ENCODE data around the gene OOSP2.

The OOSP2 gene

DNA sequence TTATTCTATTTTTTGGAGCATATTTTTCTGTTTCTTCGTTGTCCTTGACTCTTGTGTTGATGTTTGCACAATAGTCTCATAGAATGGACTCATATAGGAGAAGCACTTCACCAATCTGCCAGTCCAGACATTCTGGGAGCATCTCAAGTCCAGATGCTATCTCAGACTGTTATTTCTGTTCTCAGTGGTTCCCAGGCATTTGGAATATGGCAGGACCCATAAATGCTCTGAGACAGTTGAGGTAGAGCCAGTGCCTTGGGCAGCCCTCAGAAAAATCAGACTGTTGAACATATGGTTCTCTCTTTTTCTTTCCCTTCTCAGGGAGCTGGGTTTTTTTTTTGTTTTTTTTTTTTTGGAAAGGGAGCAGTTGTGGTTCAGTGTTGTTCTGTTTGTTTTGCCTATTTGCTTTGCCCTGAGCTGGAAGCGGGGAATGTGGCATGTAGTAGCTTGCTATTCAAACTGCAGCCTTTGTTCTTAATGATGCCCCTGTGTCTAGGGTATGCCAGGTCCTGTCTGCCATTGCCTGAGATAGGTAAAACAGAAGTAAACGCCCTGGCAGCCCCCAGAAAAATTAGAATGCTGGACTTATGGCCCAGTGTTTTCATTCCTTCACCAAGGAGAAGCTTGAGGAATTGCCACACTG, 44.5 kb downstream of the OOSP2 start:
- no peak for DNase-seq

DNA sequence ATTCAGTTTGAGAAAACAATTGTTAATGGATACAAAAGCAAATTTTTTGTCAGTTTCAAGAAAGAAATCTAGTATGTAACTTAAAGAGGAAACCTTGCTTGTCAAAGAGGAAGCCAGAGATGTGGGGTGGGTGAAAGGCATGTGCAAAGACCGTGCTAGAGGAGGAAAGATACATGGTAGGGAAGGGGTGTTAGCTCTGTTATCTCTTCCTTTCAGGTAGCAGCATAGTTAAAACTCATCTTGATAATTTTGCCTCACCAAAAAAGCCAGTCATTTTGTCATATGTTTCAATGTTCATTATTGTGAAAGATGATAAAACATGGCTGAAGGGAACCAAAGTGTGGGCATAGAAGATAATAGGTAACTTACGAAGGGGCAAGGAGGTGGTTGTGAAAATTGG, 45.7 kb downstream of the OOSP2 start:
- DNase-seq = no peak

DNA sequence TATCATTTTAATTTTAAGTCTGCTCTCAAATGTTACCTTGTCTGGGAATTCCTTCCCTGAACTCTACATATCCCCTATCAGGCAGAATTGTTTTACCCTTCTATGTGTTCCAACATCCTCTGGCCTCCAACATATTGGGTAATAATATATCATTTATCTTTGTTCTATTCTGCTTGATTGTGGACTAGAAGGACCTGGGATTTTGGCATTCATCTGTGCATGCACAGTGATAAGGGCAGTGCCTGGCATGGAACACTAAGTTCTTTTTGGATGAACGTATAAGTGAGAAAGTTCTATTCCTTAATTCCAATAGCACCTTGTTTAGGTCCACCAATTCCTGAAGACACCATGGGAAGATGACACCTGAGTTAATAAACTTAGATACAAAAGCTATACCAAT, 47.0 kb downstream of the OOSP2 start:
- no peak for DNase-seq

DNA sequence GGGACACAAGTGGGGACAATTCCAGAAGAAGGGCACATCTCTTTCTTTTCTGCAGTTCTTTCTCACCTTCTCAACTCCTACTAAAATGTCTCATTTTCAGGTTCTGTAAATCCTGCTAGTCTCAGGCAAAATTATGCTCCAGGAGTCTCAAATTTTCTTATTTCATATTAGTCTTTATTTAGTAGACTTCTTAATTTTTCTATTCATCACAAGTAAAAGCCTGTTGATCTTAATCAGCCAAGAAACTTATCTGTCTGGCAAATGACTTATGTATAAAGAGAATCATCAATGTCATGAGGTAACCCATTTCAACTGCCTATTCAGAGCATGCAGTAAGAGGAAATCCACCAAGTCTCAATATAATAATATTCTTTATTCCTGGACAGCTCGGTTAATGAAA, 48.2 kb downstream of the OOSP2 start, which contains the start of gene MS4A2:
Gene MS4A2 (plus strand): TSS at position 301 of the 400 bp plus-strand sequence. CDS start 102 bp downstream, outside the sequence.
- no peak for DNase-seq

DNA sequence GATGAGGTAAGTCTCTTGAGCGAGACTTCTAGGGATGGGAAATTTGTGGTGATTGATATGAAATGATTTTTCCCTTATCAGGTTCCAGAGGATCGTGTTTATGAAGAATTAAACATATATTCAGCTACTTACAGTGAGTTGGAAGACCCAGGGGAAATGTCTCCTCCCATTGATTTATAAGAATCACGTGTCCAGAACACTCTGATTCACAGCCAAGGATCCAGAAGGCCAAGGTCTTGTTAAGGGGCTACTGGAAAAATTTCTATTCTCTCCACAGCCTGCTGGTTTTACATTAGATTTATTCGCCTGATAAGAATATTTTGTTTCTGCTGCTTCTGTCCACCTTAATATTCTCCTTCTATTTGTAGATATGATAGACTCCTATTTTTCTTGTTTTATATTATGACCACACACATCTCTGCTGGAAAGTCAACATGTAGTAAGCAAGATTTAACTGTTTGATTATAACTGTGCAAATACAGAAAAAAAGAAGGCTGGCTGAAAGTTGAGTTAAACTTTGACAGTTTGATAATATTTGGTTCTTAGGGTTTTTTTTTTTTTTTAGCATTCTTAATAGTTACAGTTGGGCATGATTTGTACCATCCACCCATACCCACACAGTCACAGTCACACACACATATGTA, 55.4 kb downstream of the OOSP2 start:
- no peak for DNase-seq

DNA sequence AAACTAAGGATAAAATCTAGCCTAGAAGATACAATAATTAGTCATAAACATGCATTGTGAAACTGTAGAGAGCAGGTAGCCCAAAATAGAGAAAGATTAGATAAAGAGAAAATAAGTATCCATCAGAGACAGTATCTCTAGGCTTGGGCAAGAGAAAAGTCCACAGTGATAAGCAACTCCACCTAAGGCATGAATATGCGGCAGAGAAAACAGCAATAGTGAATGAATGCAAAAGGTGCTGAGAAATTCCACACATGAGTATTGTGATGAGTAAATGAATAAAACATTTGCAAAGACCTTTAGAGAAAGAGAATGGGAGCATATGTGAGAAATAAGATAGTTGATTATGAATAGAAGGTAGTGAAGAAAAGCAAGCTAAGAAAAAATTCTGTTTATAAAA, 57.0 kb downstream of the OOSP2 start:
- no peak for DNase-seq

Measured in activated CD4-positive, alpha-beta T cell treated with anti-CD3 and anti-CD28 coated beads, Interleukin-2, amount 50 U/mL, for 48 hours (primary cell).